ENCODE data around the gene MKKS. TPM values are rescaled to one million over a fixed set of nuclear protein-coding genes. Genes with fewer than 3 reads are reported as not detected.

The MKKS gene
- total and polyA plus RNA-seq, 10 donors, result 10.4 to 18.8 (median 14.0) TPM

DNA sequence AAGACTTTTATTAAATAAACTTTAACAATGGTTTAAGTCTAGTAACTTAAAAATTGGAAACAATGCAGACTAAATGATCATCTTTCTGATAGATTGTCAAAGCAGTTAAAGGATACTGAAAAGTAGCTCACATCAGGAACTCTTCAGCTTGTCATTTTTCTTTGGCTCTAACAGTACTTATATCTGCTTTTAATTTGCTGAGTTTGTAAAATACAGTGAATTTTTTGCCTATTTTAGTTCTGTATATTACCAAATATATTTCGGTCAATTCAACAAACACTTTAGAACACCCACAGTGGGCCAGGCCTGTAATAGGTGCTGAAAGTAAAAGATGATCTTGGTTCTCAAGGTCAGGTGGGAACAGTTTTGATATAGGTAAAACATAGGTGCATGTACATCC, 22.3 kb downstream of the MKKS start:
- no peak for DNase-seq
- Histone ChIP-seq H3K36me3 (peaks cover 0 to 77% (median 9%) of the 10 kb centered on the region in 6 donors), H3K9me3 (no peaks in the 10 kb centered on the region), H3K27me3 (replicated peaks in 1 of 7) (no peaks in the 10 kb centered on the region), H3K27ac (no peak overlapping the region), H3K4me1 (peaks cover 0 to 15% (median 7%) of the 10 kb centered on the region in 6 donors), H3K4me3 (no peak overlapping the region)
- WGBS, 5 donors, result 90 to 100% (median 95%) methylated on average over 1 of the region's 1 CpG
- intact Hi-C loops (cut with DNase I; ENCODE audit: low total_unique reads), result no loop called here
- TF ChIP-seq POLR2AphosphoS5 (IDR thresholded peaks at IDR 0.05) (no peak), POLR2A (IDR thresholded peaks at IDR 0.05) (no peak)
- TF ChIP-seq, protein P1, sequence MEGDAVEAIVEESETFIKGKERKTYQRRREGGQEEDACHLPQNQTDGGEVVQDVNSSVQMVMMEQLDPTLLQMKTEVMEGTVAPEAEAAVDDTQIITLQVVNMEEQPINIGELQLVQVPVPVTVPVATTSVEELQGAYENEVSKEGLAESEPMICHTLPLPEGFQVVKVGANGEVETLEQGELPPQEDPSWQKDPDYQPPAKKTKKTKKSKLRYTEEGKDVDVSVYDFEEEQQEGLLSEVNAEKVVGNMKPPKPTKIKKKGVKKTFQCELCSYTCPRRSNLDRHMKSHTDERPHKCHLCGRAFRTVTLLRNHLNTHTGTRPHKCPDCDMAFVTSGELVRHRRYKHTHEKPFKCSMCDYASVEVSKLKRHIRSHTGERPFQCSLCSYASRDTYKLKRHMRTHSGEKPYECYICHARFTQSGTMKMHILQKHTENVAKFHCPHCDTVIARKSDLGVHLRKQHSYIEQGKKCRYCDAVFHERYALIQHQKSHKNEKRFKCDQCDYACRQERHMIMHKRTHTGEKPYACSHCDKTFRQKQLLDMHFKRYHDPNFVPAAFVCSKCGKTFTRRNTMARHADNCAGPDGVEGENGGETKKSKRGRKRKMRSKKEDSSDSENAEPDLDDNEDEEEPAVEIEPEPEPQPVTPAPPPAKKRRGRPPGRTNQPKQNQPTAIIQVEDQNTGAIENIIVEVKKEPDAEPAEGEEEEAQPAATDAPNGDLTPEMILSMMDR (IDR thresholded peaks at IDR 0.05 in 8 of 11, conservative IDR thresholded peaks at IDR 0.05 in 3 of 11), result no peak

DNA sequence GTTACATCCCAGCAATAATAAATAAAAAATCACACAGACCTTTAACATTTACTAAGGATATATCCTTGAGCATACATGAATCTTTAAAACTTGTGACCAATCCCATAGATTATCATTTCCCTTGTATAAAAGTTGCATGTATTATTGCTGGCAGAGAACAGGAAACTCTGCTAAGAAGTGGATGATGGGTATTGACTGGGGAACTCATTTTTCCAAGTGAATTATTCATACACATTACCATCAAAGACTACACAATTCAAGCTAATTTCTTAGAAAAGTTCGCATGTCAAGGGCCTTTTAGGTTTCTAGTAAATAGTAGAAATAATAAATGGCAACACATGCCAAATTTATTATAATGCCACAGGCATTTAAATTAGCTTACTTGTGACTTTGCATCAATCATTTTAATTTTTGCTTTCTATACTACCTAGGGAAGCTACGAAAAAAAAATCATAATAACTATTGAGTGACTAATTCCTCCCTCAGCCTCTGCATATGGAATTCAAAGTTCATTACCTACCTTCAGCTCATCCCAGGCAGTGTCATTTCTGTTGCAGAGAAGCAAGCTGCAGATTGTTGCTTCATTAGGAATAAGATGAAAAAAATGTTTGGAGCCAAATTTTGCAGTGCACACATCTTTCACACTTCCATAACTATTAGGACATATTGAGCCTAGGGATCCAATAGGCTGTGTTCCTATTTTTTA, 25.8 kb downstream of the MKKS start:
- Histone ChIP-seq H3K9me3 (no peaks in the 10 kb centered on the region), H3K36me3 (peaks cover 0 to 71% (median 14%) of the 10 kb centered on the region in 6 donors), H3K4me1 (no peaks in the 10 kb centered on the region), H3K4me3 (no peak overlapping the region), H3K27ac (no peak overlapping the region), H3K27me3 (replicated peaks in 1 of 7) (no peaks in the 10 kb centered on the region)
- no peak for DNase-seq
- intact Hi-C loops (cut with DNase I; ENCODE audit: low total_unique reads), result no loop called here
- WGBS, 5 donors, result 89 to 98% (median 93%) methylated on average over 2 of the region's 2 CpGs
- TF ChIP-seq POLR2AphosphoS5 (IDR thresholded peaks at IDR 0.05), result no peak
- TF ChIP-seq POLR2A (IDR thresholded peaks at IDR 0.05), result no peak
- TF ChIP-seq, protein P1 (IDR thresholded peaks at IDR 0.05 in 8 of 11, conservative IDR thresholded peaks at IDR 0.05 in 3 of 11), result no peak

DNA sequence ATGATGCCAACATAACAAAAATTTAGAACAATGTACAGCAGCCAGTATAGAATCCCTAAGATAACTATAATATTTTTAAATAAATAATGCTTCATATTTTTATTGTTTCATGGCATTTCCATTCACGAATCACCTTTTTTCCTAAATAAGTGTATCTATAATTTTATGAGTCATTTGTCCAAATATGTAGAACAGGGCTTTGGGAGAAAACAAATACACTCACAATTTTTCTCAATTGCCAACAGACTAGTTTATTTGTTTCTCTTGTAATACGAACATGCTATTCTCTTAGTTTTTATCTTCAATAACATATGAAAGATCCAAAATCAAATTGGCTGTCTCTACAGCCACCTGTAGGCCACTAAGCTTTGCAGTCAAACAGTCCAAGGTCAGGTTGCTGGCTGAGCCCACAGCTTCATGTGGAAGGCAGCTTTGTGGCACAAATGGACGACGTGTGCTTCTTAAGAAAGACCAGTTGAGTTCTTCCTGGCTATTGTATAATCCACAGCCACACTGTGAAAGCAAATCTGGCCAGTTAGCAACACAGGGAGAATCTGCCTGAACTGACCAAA, 29.0 kb downstream of the MKKS start:
- no peak for DNase-seq
- TF ChIP-seq, protein P1 (IDR thresholded peaks at IDR 0.05 in 8 of 11, conservative IDR thresholded peaks at IDR 0.05 in 3 of 11), result no peak
- TF ChIP-seq POLR2AphosphoS5 (IDR thresholded peaks at IDR 0.05) (no peak), POLR2A (IDR thresholded peaks at IDR 0.05) (no peak)
- 78 to 92% (median 83%) methylated on average over 4 of the region's 4 CpGs for WGBS, 5 donors
- Histone ChIP-seq H3K4me3 (no peak overlapping the region), H3K36me3 (peaks cover 0 to 46% (median 11%) of the 10 kb centered on the region in 6 donors), H3K27me3 (replicated peaks in 1 of 7) (no peaks in the 10 kb centered on the region), H3K9me3 (no peaks in the 10 kb centered on the region), H3K27ac (no peak overlapping the region), H3K4me1 (no peaks in the 10 kb centered on the region)
- intact Hi-C loops (cut with DNase I; ENCODE audit: low total_unique reads), result no loop called here

DNA sequence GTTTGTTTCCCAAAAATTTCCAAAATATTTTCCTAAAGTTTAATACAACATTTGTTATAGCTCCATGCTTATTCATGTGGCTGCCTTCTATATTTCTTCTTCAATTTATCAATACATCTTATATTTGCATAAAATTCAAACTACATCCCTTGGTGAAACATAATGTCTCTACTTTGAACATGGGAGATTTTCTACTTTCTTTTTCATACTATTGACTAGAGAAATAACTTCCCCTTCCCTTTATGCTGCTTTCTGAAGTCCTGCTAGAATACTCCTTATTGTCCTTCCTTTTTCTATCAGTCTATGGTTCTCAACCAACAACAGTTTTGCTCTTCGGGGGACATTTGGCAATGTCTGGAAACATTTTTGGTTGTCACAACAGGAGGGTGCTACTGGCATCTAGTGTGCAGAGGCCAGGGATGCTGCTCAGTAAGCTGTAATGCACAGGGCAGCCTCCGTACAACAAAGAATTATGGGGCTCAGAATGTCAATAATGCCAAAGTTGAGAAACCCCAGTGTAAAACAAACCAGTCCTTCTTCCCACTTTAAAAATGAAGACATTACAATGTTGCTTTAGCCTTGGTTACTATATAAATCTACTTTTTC, 29.9 kb downstream of the MKKS start:
- Histone ChIP-seq H3K4me3 (no peak overlapping the region), H3K36me3 (peaks cover 0 to 46% (median 11%) of the 10 kb centered on the region in 6 donors), H3K27ac (no peak overlapping the region), H3K9me3 (no peaks in the 10 kb centered on the region), H3K27me3 (replicated peaks in 1 of 7) (no peaks in the 10 kb centered on the region), H3K4me1 (no peaks in the 10 kb centered on the region)
- TF ChIP-seq, protein P1 (IDR thresholded peaks at IDR 0.05 in 8 of 11, conservative IDR thresholded peaks at IDR 0.05 in 3 of 11), result no peak
- WGBS, 5 donors, result 75 to 90% (median 79%) methylated on average over 2 of the region's 2 CpGs
- DNase-seq, result no peak
- intact Hi-C loops (cut with DNase I; ENCODE audit: low total_unique reads), result no loop called here
